CD4-positive, alpha-beta T cell (primary cell): ENCODE data around the gene HOXB3. TPM values are rescaled to one million over a fixed set of nuclear protein-coding genes. Genes with fewer than 3 reads are reported as not detected.

Source experiments
- ATAC-seq: fragments of 200-7000 bp; cut with Tn5 transposase; one replicate; pipeline ENCODE4 v1.10.0; 2022; ENCODE audit warnings: mild to moderate bottlenecking; ENCODE audit not compliant: poor library complexity
- CTCF ChIA-PET: fragments of 350-600 bp; sonication (Branson Sonifier 250); formaldehyde crosslinking; loops from one replicate; lab custom pipeline; 2021; ENCODE audit warnings: antibody characterized with exemption, inconsistent platforms; lab: Charles Lee
- POLR2A ChIA-PET: fragments of 350-600 bp; sonication (Branson Sonifier 250); formaldehyde crosslinking; loops from one replicate; lab custom pipeline; 2021; ENCODE audit warnings: antibody characterized with exemption, inconsistent platforms; lab: Charles Lee
- DNase-seq, 14 experiments: peaks; one replicate each; pipeline ENCODE4 v3.0.0-alpha.2; 2013 to 2020; ENCODE audit warnings: mixed read lengths in 2 of 14
- H3K27ac ChIP-seq, 2 donors: one replicate each; pipeline versions ENCODE4 v1.5.1 to v1.7.0; 2013; ENCODE audit warnings: low read length in 2 of 2, low read depth in 1 of 2, mild to moderate bottlenecking in 1 of 2
- H3K27me3 ChIP-seq, 2 experiments: 1 replicate in 1 of 2; 2 replicates in 1 of 2; pipeline versions ENCODE4 v1.6.1 to v1.7.0; 2013; ENCODE audit warnings: low read length in 2 of 2, control low read depth in 1 of 2, mild to moderate bottlenecking in 1 of 2, moderate library complexity in 1 of 2; ENCODE audit not compliant: insufficient read depth in 2 of 2, control insufficient read depth in 1 of 2
- H3K36me3 ChIP-seq: one replicate; pipeline ENCODE4 v1.6.1; 2013; ENCODE audit warnings: low read length, control low read depth; ENCODE audit not compliant: insufficient read depth
- H3K4me1 ChIP-seq: one replicate; pipeline ENCODE4 v1.6.1; 2013; ENCODE audit warnings: low read length, control low read depth; ENCODE audit not compliant: insufficient read depth
- H3K4me3 ChIP-seq: one replicate; pipeline ENCODE4 v1.5.1; 2013; ENCODE audit warnings: mild to moderate bottlenecking, low read length, moderate library complexity
- H3K9me3 ChIP-seq, 2 experiments: 1 replicate in 1 of 2; 2 replicates in 1 of 2; pipeline versions ENCODE4 v1.6.1 to v1.7.0; 2013; ENCODE audit warnings: low read length in 2 of 2, mild to moderate bottlenecking in 2 of 2, control low read depth in 1 of 2, moderate library complexity in 1 of 2; ENCODE audit not compliant: control insufficient read depth in 1 of 2, insufficient read depth in 1 of 2
- H3K27ac Mint-ChIP-seq: one replicate; pipeline ENCODE4 v1.8.0; 2020; ENCODE audit warnings: mixed read lengths
- H3K27me3 Mint-ChIP-seq: one replicate; pipeline ENCODE4 v1.8.0; 2021; ENCODE audit warnings: mixed read lengths
- H3K36me3 Mint-ChIP-seq: one replicate; pipeline ENCODE4 v1.8.0; 2021; ENCODE audit warnings: low read depth, mixed read lengths
- H3K4me1 Mint-ChIP-seq: one replicate; pipeline ENCODE4 v1.8.0; 2021; ENCODE audit warnings: low read depth, mixed read lengths
- H3K4me3 Mint-ChIP-seq: one replicate; pipeline ENCODE4 v1.8.0; 2020; ENCODE audit warnings: mild to moderate bottlenecking, mixed read lengths
- H3K9me3 Mint-ChIP-seq: one replicate; pipeline ENCODE4 v1.8.0; 2020; ENCODE audit warnings: mixed read lengths
- CTCF ChIP-seq: fragments of 200-600 bp; IDR thresholded peaks from one replicate; pipeline ENCODE4 v1.8.0; 2022; ENCODE audit warnings: antibody characterized with exemption, mild to moderate bottlenecking
- intact Hi-C, 2 experiments: fragments of 100-400 bp; cut with DNase I in 1 of 2; cut with micrococcal nuclease in 1 of 2; formaldehyde crosslinking; loops; one replicate each; pipeline versions ENCODE4 v1.15.1 to v1.9.0; 2023 to 2025; cut with DNase I, micrococcal nuclease
- total RNA-seq, 174 experiments: library from RNA in 2 of 174; stranded (reverse) in 2 of 174; gene quantifications; one replicate each; pipeline ENCODE4 v1.2.3 and lab custom pipeline; 2021 to 2026

The HOXB3 gene
- total RNA-seq, 2 experiments from 2014 or later: 0.25 to 0.36 TPM

DNA sequence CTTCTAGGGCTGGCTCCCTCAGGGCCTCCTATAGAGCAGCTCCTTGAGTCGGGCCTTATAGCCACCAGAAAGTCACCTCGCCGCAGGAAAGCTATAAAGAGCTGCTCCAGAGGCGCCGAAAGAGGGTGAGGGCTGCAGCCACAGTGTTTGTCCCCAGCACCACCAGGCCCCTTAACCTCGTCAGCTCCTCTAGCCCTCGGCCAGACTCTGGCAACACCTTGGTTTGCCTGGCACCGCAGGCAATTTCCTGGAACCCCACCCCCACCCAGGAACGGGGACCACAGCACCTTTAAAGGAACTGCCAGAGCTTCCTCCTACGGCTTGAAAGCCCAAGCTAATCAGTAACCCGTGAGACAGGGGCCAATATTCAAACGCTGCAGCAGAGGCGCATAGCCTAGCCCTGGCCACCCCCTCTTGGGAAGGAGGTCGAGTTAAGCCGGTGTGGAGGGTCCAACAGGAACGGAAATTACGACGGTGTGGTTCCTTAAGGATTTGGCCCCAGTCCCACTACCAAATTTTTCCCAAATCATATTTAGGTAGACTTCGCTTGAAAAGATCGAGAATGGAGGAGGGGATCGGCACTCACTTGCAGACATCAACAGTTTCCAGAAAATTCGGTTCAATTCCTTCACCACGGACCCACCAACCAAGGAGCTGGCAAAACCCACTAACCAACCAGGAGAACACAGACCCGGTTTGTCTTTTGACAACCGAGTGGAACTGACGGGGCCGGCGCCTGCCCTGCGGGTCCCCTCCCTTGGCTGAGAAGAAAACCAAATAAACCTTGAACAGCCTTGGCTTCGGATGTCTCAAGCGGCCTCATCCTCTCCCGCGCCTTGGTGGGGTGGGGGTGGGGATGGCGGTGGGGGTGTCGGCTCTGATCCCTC is 11.7 kb upstream of the HOXB3 start:
- CTCF ChIA-PET: interaction anchor here (0.7 to 1.0 kb wide), 2 partner anchors 108 to 250 kb away, joined by 3 read pairs; no protein-coding TSS in a partner anchor
- no peak overlapping the region for H3K27ac Mint-ChIP-seq
- ATAC-seq (no peak), DNase-seq (no peak)
- peaks cover 97% of the 10 kb centered on the region for H3K27me3 Mint-ChIP-seq
- H3K4me3 Mint-ChIP-seq: no peak overlapping the region
- no peaks in the 10 kb centered on the region for H3K9me3 Mint-ChIP-seq
- intact Hi-C loops: no loop called here
- H3K4me3 ChIP-seq: no peak overlapping the region
- H3K36me3 Mint-ChIP-seq: no peaks in the 10 kb centered on the region
- TF ChIP-seq CTCF: no peak
- peaks cover 38% of the 10 kb centered on the region for H3K4me1 Mint-ChIP-seq
- H3K4me1 ChIP-seq: peaks cover 44% of the 10 kb centered on the region
- H3K27me3 ChIP-seq: peaks cover 94 to 96% of the 10 kb centered on the region in 2 experiments
- peaks cover 0 to 30% of the 10 kb centered on the region in 2 experiments for H3K9me3 ChIP-seq
- H3K36me3 ChIP-seq: no peaks in the 10 kb centered on the region
- POLR2A ChIA-PET: interaction anchor here (0.6 kb wide), 2 partner anchors 8 to 423 kb away, joined by 3 read pairs; no protein-coding TSS in a partner anchor
- no peak overlapping the region for H3K27ac ChIP-seq

DNA sequence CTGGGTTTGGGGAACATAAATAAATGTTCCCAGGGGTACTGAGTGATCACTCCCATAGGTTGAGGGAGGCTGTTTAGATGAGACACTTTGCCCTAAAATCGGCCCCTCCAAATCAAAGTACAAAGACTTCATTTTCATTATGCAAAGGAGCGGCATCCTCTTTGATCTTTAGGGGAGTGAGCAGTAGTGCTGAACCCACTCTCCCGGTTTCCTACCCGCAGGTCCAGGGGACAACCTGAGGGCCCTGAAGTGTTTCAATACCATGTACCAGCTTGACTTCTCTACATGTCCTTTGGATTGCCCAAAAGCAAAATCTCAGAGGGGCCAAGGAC is 11.1 kb upstream of the HOXB3 start:
- ATAC-seq (no peak), DNase-seq (no peak)
- TF ChIP-seq CTCF: no peak
- Mint-ChIP-seq H3K9me3 (no peaks in the 10 kb centered on the region), H3K27me3 (peaks cover 98% of the 10 kb centered on the region), H3K36me3 (no peaks in the 10 kb centered on the region), H3K27ac (no peak overlapping the region), H3K4me3 (no peak overlapping the region), H3K4me1 (peaks cover 44% of the 10 kb centered on the region)
- H3K4me3 ChIP-seq: no peak overlapping the region
- CTCF ChIA-PET: interaction anchor here (1.0 kb wide), 1 partner anchor 249 kb away, joined by 3 read pairs; no protein-coding TSS in a partner anchor
- intact Hi-C loops: no loop called here
- no peaks in the 10 kb centered on the region for H3K36me3 ChIP-seq
- POLR2A ChIA-PET: interaction anchor here (0.6 kb wide), 1 partner anchor 8 kb away, joined by 3 read pairs; no protein-coding TSS in a partner anchor
- H3K4me1 ChIP-seq: peaks cover 51% of the 10 kb centered on the region
- H3K27me3 ChIP-seq: peaks cover 97 to 99% of the 10 kb centered on the region in 2 experiments
- H3K27ac ChIP-seq: no peak overlapping the region
- peaks cover 0 to 31% of the 10 kb centered on the region in 2 experiments for H3K9me3 ChIP-seq

- no peak for DNase-seq
- Mint-ChIP-seq H3K27me3 (peaks cover 100% of the 10 kb centered on the region), H3K9me3 (no peaks in the 10 kb centered on the region), H3K4me1 (peaks cover 45% of the 10 kb centered on the region), H3K36me3 (no peaks in the 10 kb centered on the region), H3K4me3 (no peak overlapping the region), H3K27ac (no peak overlapping the region)
- Histone ChIP-seq H3K9me3 (peaks cover 0 to 30% of the 10 kb centered on the region in 2 experiments), H3K4me3 (no peak overlapping the region), H3K27ac (no peak overlapping the region), H3K27me3 (peaks cover 96 to 99% of the 10 kb centered on the region in 2 experiments), H3K36me3 (no peaks in the 10 kb centered on the region), H3K4me1 (peaks cover 55% of the 10 kb centered on the region)
- ATAC-seq: no peak
- TF ChIP-seq CTCF: no peak
- intact Hi-C loops: no loop called here
- ChIA-PET POLR2A (interaction anchor here (0.6 kb wide), 1 partner anchor 9 kb away, joined by 3 read pairs; no protein-coding TSS in a partner anchor), CTCF (interaction anchor here (1.0 kb wide), 1 partner anchor 248 kb away, joined by 3 read pairs; no protein-coding TSS in a partner anchor)
Observed at GRCh38 chr17:48600244-48601098, 10.4 kb upstream of the HOXB3 start.
